ENCODE results near the gene P2RX5. TPM values are rescaled to one million over a fixed set of nuclear protein-coding genes. Genes with fewer than 3 reads are reported as not detected.

P2RX5 gene
- total RNA-seq, 1 donor from 2014 or later, result 6.0 TPM

- DNase-seq (ENCODE audit: low read depth), result no peak
- H3K27me3 ChIP-seq (ENCODE audit: control insufficient read depth, insufficient read depth, low read length), result peaks cover 3% of the 10 kb centered on the region
Observed at GRCh38 chr17:3693829-3694231, 2.1 kb downstream of the P2RX5 start.

GRCh38 chr17:3693141-3693540 lies 2.8 kb downstream of the P2RX5 start:
- DNase-seq (ENCODE audit: low read depth), result no peak
- TF ChIP-seq CTCF (IDR thresholded peaks at IDR 0.05; ENCODE audit: insufficient read depth, low read length, poor library complexity, severe bottlenecking), result no peak
- H3K4me3 ChIP-seq (ENCODE audit: low read depth, low read length), result no peak overlapping the region
- no peaks in the 10 kb centered on the region for H3K36me3 ChIP-seq (ENCODE audit: control insufficient read depth, insufficient read depth, low read length)
- peaks cover 3% of the 10 kb centered on the region for H3K27me3 ChIP-seq (ENCODE audit: control insufficient read depth, insufficient read depth, low read length)

More at GRCh38 chr17:3693829-3694231, 2.1 kb downstream of the P2RX5 start:
- TF ChIP-seq CTCF (IDR thresholded peaks at IDR 0.05; ENCODE audit: insufficient read depth, low read length, poor library complexity, severe bottlenecking), result no peak
- Histone ChIP-seq H3K4me3 (ENCODE audit: low read depth, low read length) (no peak overlapping the region), H3K36me3 (ENCODE audit: control insufficient read depth, insufficient read depth, low read length) (no peaks in the 10 kb centered on the region)

- Histone ChIP-seq H3K27me3 (ENCODE audit: control insufficient read depth, insufficient read depth, low read length) (peaks cover 3% of the 10 kb centered on the region), H3K36me3 (ENCODE audit: control insufficient read depth, insufficient read depth, low read length) (no peaks in the 10 kb centered on the region), H3K4me3 (ENCODE audit: low read depth, low read length) (no peak overlapping the region)
- no peak for TF ChIP-seq CTCF (IDR thresholded peaks at IDR 0.05; ENCODE audit: insufficient read depth, low read length, poor library complexity, severe bottlenecking)
- DNase-seq (ENCODE audit: low read depth), result no peak
Observed at GRCh38 chr17:3692346-3692745, 3.6 kb downstream of the P2RX5 start.

GRCh38 chr17:3691617-3692067 lies 4.3 kb downstream of the P2RX5 start:
- H3K27me3 ChIP-seq (ENCODE audit: control insufficient read depth, insufficient read depth, low read length), result peaks cover 1% of the 10 kb centered on the region
- no peaks in the 10 kb centered on the region for H3K36me3 ChIP-seq (ENCODE audit: control insufficient read depth, insufficient read depth, low read length)
- TF ChIP-seq CTCF (IDR thresholded peaks at IDR 0.05; ENCODE audit: insufficient read depth, low read length, poor library complexity, severe bottlenecking), result no peak
- DNase-seq (ENCODE audit: low read depth), result no peak
- H3K4me3 ChIP-seq (ENCODE audit: low read depth, low read length), result no peak overlapping the region

- peaks cover 3% of the 10 kb centered on the region for H3K27me3 ChIP-seq (ENCODE audit: control insufficient read depth, insufficient read depth, low read length)
- TF ChIP-seq CTCF (IDR thresholded peaks at IDR 0.05; ENCODE audit: insufficient read depth, low read length, poor library complexity, severe bottlenecking), result no peak
- DNase-seq (ENCODE audit: low read depth), result no peak
- H3K36me3 ChIP-seq (ENCODE audit: control insufficient read depth, insufficient read depth, low read length), result no peaks in the 10 kb centered on the region
- no peak overlapping the region for H3K4me3 ChIP-seq (ENCODE audit: low read depth, low read length)
Observed at GRCh38 chr17:3690094-3690715, 5.8 kb downstream of the P2RX5 start.
